PC-3 (cell line): ENCODE data around the gene SUB1. TPM values are rescaled to one million over a fixed set of nuclear protein-coding genes. Genes with fewer than 3 reads are reported as not detected.

Experiments used
- ATAC-seq: fragments of 200-7000 bp; cut with Tn5 transposase; 2 replicates; pipeline ENCODE4 v1.9.1; 2020; ENCODE audit warnings: mild to moderate bottlenecking, moderate library complexity
- BruUV-seq: library from RNA; stranded (reverse); fragments of 400-500 nt; replicated peaks from 2 replicates; lab custom pipeline; 2021; lab: Mats Ljungman, UMichigan
- CTCF ChIA-PET: fragments of 300-600 bp; sonication (Branson Sonifier 250); formaldehyde crosslinking; loops from one replicate; lab custom pipeline; 2022; ENCODE audit warnings: antibody characterized with exemption; lab: Charles Lee
- POLR2A ChIA-PET: fragments of 300-600 bp; sonication (Branson Sonifier 250); formaldehyde crosslinking; loops from one replicate; lab custom pipeline; 2022; ENCODE audit warnings: antibody characterized with exemption; ENCODE audit not compliant: unreplicated experiment; lab: Charles Lee
- DNase-seq: peaks from one replicate; pipeline ENCODE4 v3.0.0-alpha.2; 2015
- H2AFZ ChIP-seq: fragments of 300-600 bp; sonication (generic); 2 replicates; pipeline ENCODE4 v1.6.0; 2016; ENCODE audit warnings: antibody characterized with exemption, low read length
- H3F3A ChIP-seq: fragments of 300-600 bp; sonication (generic); one replicate; pipeline ENCODE4 v1.6.0; 2017; ENCODE audit warnings: antibody characterized with exemption, low read length, control low read depth, mild to moderate bottlenecking; ENCODE audit not compliant: unreplicated experiment
- H3K27ac ChIP-seq: fragments of 300-600 bp; sonication (generic); 2 replicates; pipeline ENCODE4 v1.5.1; 2016; ENCODE audit warnings: mild to moderate bottlenecking, low read length
- H3K27me3 ChIP-seq: fragments of 300-600 bp; sonication (generic); 2 replicates; pipeline ENCODE4 v1.6.1; 2016; ENCODE audit warnings: low read length, mixed read lengths
- H3K36me3 ChIP-seq: fragments of 300-600 bp; sonication (generic); 2 replicates; pipeline ENCODE4 v1.6.1; 2016; ENCODE audit warnings: low read depth, mixed run types, low read length, mixed read lengths
- H3K4me1 ChIP-seq: fragments of 300-600 bp; sonication (generic); 2 replicates; pipeline ENCODE4 v1.5.1; 2016; ENCODE audit warnings: low read length; ENCODE audit not compliant: insufficient read depth
- H3K4me2 ChIP-seq: fragments of 300-600 bp; sonication (generic); 2 replicates; pipeline ENCODE4 v1.6.0; 2016; ENCODE audit warnings: low read length
- H3K4me3 ChIP-seq: fragments of 300-600 bp; sonication (generic); 2 replicates; pipeline ENCODE4 v1.5.1; 2016; ENCODE audit warnings: mild to moderate bottlenecking, low read length, mixed read lengths
- H3K79me2 ChIP-seq: fragments of 300-600 bp; sonication (generic); 2 replicates; pipeline ENCODE4 v1.6.1; 2017; ENCODE audit warnings: low read length, mixed read lengths
- H3K9ac ChIP-seq: fragments of 300-600 bp; sonication (generic); 2 replicates; pipeline ENCODE4 v1.6.0; 2016; ENCODE audit warnings: mild to moderate bottlenecking, low read length
- H3K9me2 ChIP-seq: fragments of 300-600 bp; sonication (generic); replicated peaks from 2 replicates; pipeline ENCODE4 v1.6.1; 2016; ENCODE audit warnings: mixed run types, low read length, mixed read lengths
- H3K9me3 ChIP-seq: fragments of 300-600 bp; sonication (generic); 2 replicates; pipeline ENCODE4 v1.6.1; 2016; ENCODE audit warnings: low read length, mixed read lengths
- H4K20me1 ChIP-seq: fragments of 300-600 bp; sonication (generic); 2 replicates; pipeline ENCODE4 v1.6.1; 2016; ENCODE audit warnings: low read length, mixed read lengths
- CTCF ChIP-seq: fragments of 300-600 bp; sonication (generic); conservative IDR thresholded peaks from 2 replicates; pipeline ENCODE4 v1.5.1; 2017; ENCODE audit warnings: antibody characterized with exemption, low read depth, mild to moderate bottlenecking, low read length
- EZH2 ChIP-seq: fragments of 300-600 bp; sonication (generic); IDR thresholded peaks from one replicate; pipeline ENCODE4 v1.6.1; 2017; ENCODE audit warnings: antibody characterized with exemption, mild to moderate bottlenecking, low read length; ENCODE audit not compliant: unreplicated experiment
- EZH2phosphoT487 ChIP-seq: fragments of 300-600 bp; sonication (generic); IDR thresholded peaks from 2 replicates; pipeline ENCODE4 v1.6.1; 2018; ENCODE audit warnings: mild to moderate bottlenecking, antibody characterized with exemption, low read length, borderline replicate concordance
- intact Hi-C: fragments of 100-400 bp; cut with micrococcal nuclease; formaldehyde crosslinking; loops from 2 replicates; pipeline ENCODE4 v1.9.0; 2023
- total RNA-seq: library from RNA; depleted of rRNA; stranded (reverse); fragments of >200 nt; gene quantifications from 2 replicates; pipeline ENCODE4 v1.2.3, GENCODE V29; 2014

The SUB1 gene
- total RNA-seq, 1 experiment from 2014 or later = 185 TPM

GRCh38 chr5:32645246-32645645 is 59.9 kb downstream of the SUB1 start:
- Histone ChIP-seq H4K20me1 (no peaks in the 10 kb centered on the region), H3K9ac (no peak overlapping the region), H3K9me3 (no peaks in the 10 kb centered on the region), H3K4me1 (peaks cover 19% of the 10 kb centered on the region), H3K4me3 (no peak overlapping the region), H3K27ac (no peak overlapping the region), H3K9me2 (no peaks in the 10 kb centered on the region), H3F3A (peaks cover 5% of the 10 kb centered on the region), H3K4me2 (no peak overlapping the region), H2AFZ (no peak overlapping the region), H3K79me2 (no peaks in the 10 kb centered on the region), H3K27me3 (no peaks in the 10 kb centered on the region), H3K36me3 (no peaks in the 10 kb centered on the region)
- intact Hi-C loops = no loop called here
- no peak for DNase-seq
- ChIA-PET CTCF (no interaction called here), POLR2A (no interaction called here)
- TF ChIP-seq EZH2 = no peak
- no peak for TF ChIP-seq EZH2phosphoT487
- TF ChIP-seq CTCF = no peak
- BruUV-seq = no TSS peak
- no peak for ATAC-seq

GRCh38 chr5:32646061-32646969 is 61.0 kb downstream of the SUB1 start:
- no peaks in the 10 kb centered on the region for H3K9me3 ChIP-seq
- H3K27ac ChIP-seq = no peak overlapping the region
- no peak overlapping the region for H3K4me2 ChIP-seq
- peaks cover 16% of the 10 kb centered on the region for H3K4me1 ChIP-seq
- no peaks in the 10 kb centered on the region for H3K9me2 ChIP-seq
- no peak for DNase-seq
- no peaks in the 10 kb centered on the region for H3K27me3 ChIP-seq
- no TSS peak for BruUV-seq
- no peak overlapping the region for H3K9ac ChIP-seq
- H2AFZ ChIP-seq = no peak overlapping the region
- intact Hi-C loops = no loop called here
- H3K4me3 ChIP-seq = no peak overlapping the region
- no peaks in the 10 kb centered on the region for H3K79me2 ChIP-seq
- no peaks in the 10 kb centered on the region for H3K36me3 ChIP-seq
- ATAC-seq = no peak
- CTCF ChIA-PET = no interaction called here
- peaks cover 5% of the 10 kb centered on the region for H3F3A ChIP-seq
- POLR2A ChIA-PET = no interaction called here
- no peak for TF ChIP-seq CTCF
- no peaks in the 10 kb centered on the region for H4K20me1 ChIP-seq

- H3F3A ChIP-seq = no peaks in the 10 kb centered on the region
- ChIA-PET CTCF (no interaction called here), POLR2A (no interaction called here)
- H2AFZ ChIP-seq = no peak overlapping the region
- no peak overlapping the region for H3K9ac ChIP-seq
- no peaks in the 10 kb centered on the region for H3K4me1 ChIP-seq
- no peak overlapping the region for H3K4me3 ChIP-seq
- no peak for TF ChIP-seq EZH2
- no peak for TF ChIP-seq CTCF
- TF ChIP-seq EZH2phosphoT487 = no peak
- intact Hi-C loops = no loop called here
- no peaks in the 10 kb centered on the region for H4K20me1 ChIP-seq
- no peaks in the 10 kb centered on the region for H3K79me2 ChIP-seq
- no peaks in the 10 kb centered on the region for H3K36me3 ChIP-seq
- no peaks in the 10 kb centered on the region for H3K27me3 ChIP-seq
- no peak for DNase-seq
- H3K9me2 ChIP-seq = no peaks in the 10 kb centered on the region
- BruUV-seq = no TSS peak
- no peak overlapping the region for H3K27ac ChIP-seq
- H3K4me2 ChIP-seq = no peak overlapping the region
- ATAC-seq = no peak
- no peaks in the 10 kb centered on the region for H3K9me3 ChIP-seq
Measured at GRCh38 chr5:32651088-32651487, 65.7 kb downstream of the SUB1 start.
